Loucy (cell line): ENCODE measurements around the gene SAMSN1.

ENCODE experiments used
- H2AFZ ChIP-seq: fragments of 200-600 bp; sonication (generic); 2 replicates; pipeline ENCODE4 v1.6.0; 2016; ENCODE audit warnings: antibody characterized with exemption, mild to moderate bottlenecking, low read length, moderate library complexity
- H3F3A ChIP-seq: fragments of 200-600 bp; 2 replicates; pipeline ENCODE4 v1.6.0; 2016; ENCODE audit warnings: antibody characterized with exemption, low read depth, mild to moderate bottlenecking
- H3K27me3 ChIP-seq: fragments of 200-600 bp; sonication (generic); 2 replicates; pipeline ENCODE4 v1.6.1; 2014; ENCODE audit warnings: low read length, mild to moderate bottlenecking; ENCODE audit not compliant: insufficient read depth, poor library complexity, severe bottlenecking
- H3K36me3 ChIP-seq: fragments of 200-600 bp; sonication (generic); 2 replicates; pipeline ENCODE4 v1.6.1; 2016; ENCODE audit warnings: low read length; ENCODE audit not compliant: insufficient read depth
- H3K4me1 ChIP-seq: fragments of 200-600 bp; sonication (generic); 2 replicates; pipeline ENCODE4 v1.5.1; 2014; ENCODE audit warnings: low read length, mild to moderate bottlenecking; ENCODE audit not compliant: insufficient read depth, poor library complexity, severe bottlenecking
- H3K4me2 ChIP-seq: fragments of 200-600 bp; sonication (generic); 2 replicates; pipeline ENCODE4 v1.6.0; 2014; ENCODE audit warnings: antibody characterized with exemption, low read length, low read depth, mild to moderate bottlenecking; ENCODE audit not compliant: poor library complexity, severe bottlenecking
- H3K4me3 ChIP-seq: fragments of 200-600 bp; sonication (generic); 2 replicates; pipeline ENCODE4 v1.5.1; 2014; ENCODE audit warnings: low read length, mild to moderate bottlenecking, mixed read lengths; ENCODE audit not compliant: poor library complexity, severe bottlenecking
- H3K79me2 ChIP-seq: fragments of 200-600 bp; sonication (generic); 2 replicates; pipeline ENCODE4 v1.6.1; 2014; ENCODE audit warnings: low read length; ENCODE audit not compliant: insufficient read depth
- H3K9ac ChIP-seq: fragments of 200-600 bp; sonication (generic); 2 replicates; pipeline ENCODE4 v1.6.0; 2014; ENCODE audit warnings: mild to moderate bottlenecking, low read depth, low read length, moderate library complexity; ENCODE audit not compliant: poor library complexity, severe bottlenecking
- H3K9me2 ChIP-seq: fragments of 200-600 bp; sonication (generic); replicated peaks from 2 replicates; pipeline ENCODE4 v1.6.1; 2016; ENCODE audit warnings: low read depth, low read length, mixed read lengths
- H3K9me3 ChIP-seq: fragments of 200-600 bp; sonication (generic); 2 replicates; pipeline ENCODE4 v1.6.1; 2014; ENCODE audit warnings: mild to moderate bottlenecking, antibody characterized with exemption, low read length, low read depth; ENCODE audit not compliant: insufficient read depth
- H4K20me1 ChIP-seq: fragments of 200-600 bp; sonication (generic); 2 replicates; pipeline ENCODE4 v1.6.0; 2014; ENCODE audit warnings: antibody characterized with exemption, low read length, mild to moderate bottlenecking; ENCODE audit not compliant: insufficient read depth, poor library complexity, severe bottlenecking
- CTCF ChIP-seq: fragments of 200-600 bp; sonication (generic); conservative IDR thresholded peaks from 2 replicates; pipeline ENCODE4 v1.5.1; 2014; ENCODE audit warnings: mild to moderate bottlenecking, antibody characterized with exemption, low read length
- EZH2phosphoT487 ChIP-seq: fragments of 200-600 bp; IDR thresholded peaks from 2 replicates; pipeline ENCODE4 v1.6.1; 2018; ENCODE audit warnings: antibody characterized with exemption, mild to moderate bottlenecking, moderate library complexity, borderline replicate concordance

SAMSN1 gene

GRCh38 chr21:14572204-14572780 is 26.2 kb upstream of the SAMSN1 start:
- Histone ChIP-seq H3K27me3 (no peaks in the 10 kb centered on the region), H3K79me2 (no peaks in the 10 kb centered on the region), H3K9me2 (no peaks in the 10 kb centered on the region), H3F3A (no peaks in the 10 kb centered on the region), H3K4me3 (no peak overlapping the region), H4K20me1 (no peaks in the 10 kb centered on the region), H3K4me2 (no peak overlapping the region), H3K36me3 (no peaks in the 10 kb centered on the region), H2AFZ (no peak overlapping the region), H3K9ac (no peak overlapping the region), H3K9me3 (no peaks in the 10 kb centered on the region), H3K4me1 (peaks cover 6% of the 10 kb centered on the region)
- TF ChIP-seq EZH2phosphoT487: no peak
- TF ChIP-seq CTCF: no peak

- no peaks in the 10 kb centered on the region for H4K20me1 ChIP-seq
- no peak for TF ChIP-seq CTCF
- no peak for TF ChIP-seq EZH2phosphoT487
- H2AFZ ChIP-seq: no peak overlapping the region
- peaks cover 13% of the 10 kb centered on the region for H3K4me1 ChIP-seq
- no peaks in the 10 kb centered on the region for H3K79me2 ChIP-seq
- H3K27me3 ChIP-seq: no peaks in the 10 kb centered on the region
- H3K4me2 ChIP-seq: no peak overlapping the region
- no peak overlapping the region for H3K9ac ChIP-seq
- no peak overlapping the region for H3K4me3 ChIP-seq
- H3F3A ChIP-seq: no peaks in the 10 kb centered on the region
- H3K36me3 ChIP-seq: no peaks in the 10 kb centered on the region
- no peaks in the 10 kb centered on the region for H3K9me3 ChIP-seq
- no peaks in the 10 kb centered on the region for H3K9me2 ChIP-seq
Observed at GRCh38 chr21:14569868-14570267, 23.8 kb upstream of the SAMSN1 start.

- Histone ChIP-seq H3K36me3 (no peaks in the 10 kb centered on the region), H3K79me2 (no peaks in the 10 kb centered on the region), H3K27me3 (no peaks in the 10 kb centered on the region), H3K9me3 (no peaks in the 10 kb centered on the region), H3K4me1 (peaks cover 13% of the 10 kb centered on the region), H3K9ac (no peak overlapping the region), H3F3A (no peaks in the 10 kb centered on the region), H4K20me1 (no peaks in the 10 kb centered on the region), H3K4me3 (no peak overlapping the region), H2AFZ (no peak overlapping the region), H3K4me2 (no peak overlapping the region), H3K9me2 (no peaks in the 10 kb centered on the region)
- TF ChIP-seq CTCF (no peak), EZH2phosphoT487 (no peak)
Observed at GRCh38 chr21:14569026-14569621, 23.0 kb upstream of the SAMSN1 start.
